ENCODE results near the gene COG1. TPM values are rescaled to one million over a fixed set of nuclear protein-coding genes. Genes with fewer than 3 reads are reported as not detected.

COG1 gene
- polyA plus RNA-seq, 3 donors: 5.1 to 24.4 (median 8.0) TPM

DNA sequence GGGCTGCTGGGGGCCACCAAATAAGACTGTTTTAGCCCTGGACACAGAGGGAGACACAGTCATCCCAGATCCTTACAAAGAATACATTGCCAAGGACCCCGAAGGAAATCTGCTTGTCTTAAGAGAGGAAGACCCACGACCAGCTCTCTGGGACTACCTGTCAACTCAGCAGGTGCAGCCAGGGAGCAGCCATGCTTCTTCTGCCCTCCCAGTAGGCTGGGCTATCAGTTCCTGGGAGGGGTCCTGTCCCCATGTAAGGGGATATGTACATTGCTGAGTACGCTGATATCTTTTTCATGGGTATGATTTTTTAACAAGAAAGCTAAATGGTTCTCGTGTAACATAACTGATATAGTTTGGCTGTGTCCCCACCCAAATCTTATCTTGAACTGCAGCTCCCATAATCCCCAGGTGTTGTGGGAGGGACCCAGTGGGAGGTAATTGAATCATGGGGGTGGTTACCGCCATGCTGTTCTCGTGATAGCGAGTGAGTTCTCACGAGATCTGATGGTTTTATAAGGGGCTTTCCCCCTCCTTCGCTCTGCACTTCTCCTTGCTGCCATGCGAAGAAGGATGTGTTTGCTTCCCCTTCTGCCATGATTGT is 16.8 kb upstream of the COG1 start:
- H3K9me3 Mint-ChIP-seq: peaks cover 2 to 14% (median 6%) of the 10 kb centered on the region in 7 donors
- H3K27me3 Mint-ChIP-seq (ENCODE audit: low read depth in 3 of 3): peaks cover 0 to 5% (median 2%) of the 10 kb centered on the region in 3 donors
- H3K4me3 Mint-ChIP-seq: no peak overlapping the region
- Histone ChIP-seq H3K4me2 (replicated peaks; ENCODE audit: extremely low read depth, low read length, poor library complexity, severe bottlenecking) (no peak overlapping the region), H3K27ac (ENCODE audit: low read depth in 1 of 2, low read length in 2 of 2) (no peak overlapping the region), H2AFZ (ENCODE audit: insufficient read depth, low read depth, low read length, poor library complexity, severe bottlenecking) (no peak overlapping the region), H3K79me2 (ENCODE audit: insufficient read depth, low read length) (no peaks in the 10 kb centered on the region), H4K20me1 (ENCODE audit: insufficient read depth, low read length) (no peaks in the 10 kb centered on the region), H3K4me1 (ENCODE audit: control insufficient read depth in 1 of 2, insufficient read depth in 2 of 2, low read length in 2 of 2) (no peaks in the 10 kb centered on the region), H3K9me3 (replicated peaks in 1 of 2; ENCODE audit: control insufficient read depth in 1 of 2, insufficient read depth in 1 of 2, low read length in 2 of 2) (peaks cover 0 to 7% of the 10 kb centered on the region in 2 donors), H3K4me3 (replicated peaks in 1 of 3; ENCODE audit: low read depth in 2 of 3, low read length in 3 of 3) (no peak overlapping the region), H3K36me3 (replicated peaks in 1 of 2; ENCODE audit: control insufficient read depth in 1 of 2, insufficient read depth in 2 of 2, low read length in 2 of 2) (no peaks in the 10 kb centered on the region), H3K27me3 (ENCODE audit: control insufficient read depth in 2 of 2, insufficient read depth in 2 of 2, low read length in 2 of 2) (no peaks in the 10 kb centered on the region), H3K9ac (ENCODE audit: insufficient read depth, low read length, poor library complexity, severe bottlenecking) (no peak overlapping the region)
- no peak for DNase-seq
- WGBS (ENCODE audit: insufficient coverage): 100% methylated on average over 1 of the region's 10 CpGs
- H3K36me3 Mint-ChIP-seq: peaks cover 6 to 7% of the 10 kb centered on the region in 2 donors
- intact Hi-C loops (cut with micrococcal nuclease): no loop called here
- H3K4me1 Mint-ChIP-seq: peaks cover 1% of the 10 kb centered on the region
- no peak overlapping the region for H3K27ac Mint-ChIP-seq
- TF ChIP-seq CTCF (IDR thresholded peaks at IDR 0.05): no peak

DNA sequence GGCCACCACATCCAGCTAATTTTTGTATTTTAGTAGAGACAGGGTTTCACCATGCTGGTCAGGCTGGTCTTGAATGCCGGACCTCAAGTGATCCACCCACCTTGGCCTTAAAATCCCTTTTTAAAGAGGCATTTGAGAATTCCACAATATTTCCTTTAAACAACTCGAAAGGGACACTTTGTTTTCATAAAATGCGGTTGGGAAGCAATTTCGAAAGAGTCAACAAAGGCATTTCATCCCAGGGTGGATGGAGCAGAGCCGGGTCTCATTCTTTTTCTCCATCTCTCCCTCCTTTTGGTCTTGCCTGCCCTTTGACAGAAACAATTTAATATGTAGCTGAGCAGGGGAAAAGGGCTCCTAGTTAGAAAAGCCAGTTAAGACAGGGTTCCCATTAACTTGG is 13.5 kb upstream of the COG1 start:
- DNase-seq: no peak
- no peak overlapping the region for H3K4me2 ChIP-seq (replicated peaks; ENCODE audit: extremely low read depth, low read length, poor library complexity, severe bottlenecking)
- H3K36me3 ChIP-seq (replicated peaks in 1 of 2; ENCODE audit: control insufficient read depth in 1 of 2, insufficient read depth in 2 of 2, low read length in 2 of 2): no peaks in the 10 kb centered on the region
- H3K27me3 Mint-ChIP-seq (ENCODE audit: low read depth in 3 of 3): peaks cover 0 to 4% (median 2%) of the 10 kb centered on the region in 3 donors
- H3K4me3 Mint-ChIP-seq: no peak overlapping the region
- no peaks in the 10 kb centered on the region for H4K20me1 ChIP-seq (ENCODE audit: insufficient read depth, low read length)
- TF ChIP-seq CTCF (IDR thresholded peaks at IDR 0.05): no peak
- peaks cover 0 to 7% of the 10 kb centered on the region in 2 donors for H3K9me3 ChIP-seq (replicated peaks in 1 of 2; ENCODE audit: control insufficient read depth in 1 of 2, insufficient read depth in 1 of 2, low read length in 2 of 2)
- peaks cover 7 to 8% of the 10 kb centered on the region in 2 donors for H3K4me1 ChIP-seq (ENCODE audit: control insufficient read depth in 1 of 2, insufficient read depth in 2 of 2, low read length in 2 of 2)
- H3K27me3 ChIP-seq (ENCODE audit: control insufficient read depth in 2 of 2, insufficient read depth in 2 of 2, low read length in 2 of 2): no peaks in the 10 kb centered on the region
- H3K36me3 Mint-ChIP-seq: peaks cover 6 to 7% of the 10 kb centered on the region in 2 donors
- no peak overlapping the region for H2AFZ ChIP-seq (ENCODE audit: insufficient read depth, low read depth, low read length, poor library complexity, severe bottlenecking)
- no peak overlapping the region for H3K9ac ChIP-seq (ENCODE audit: insufficient read depth, low read length, poor library complexity, severe bottlenecking)
- intact Hi-C loops (cut with micrococcal nuclease): no loop called here
- no peaks in the 10 kb centered on the region for H3K79me2 ChIP-seq (ENCODE audit: insufficient read depth, low read length)
- H3K27ac ChIP-seq (ENCODE audit: low read depth in 1 of 2, low read length in 2 of 2): no peak overlapping the region
- H3K9me3 Mint-ChIP-seq: peaks cover 2 to 14% (median 6%) of the 10 kb centered on the region in 7 donors
- no peak overlapping the region for H3K4me3 ChIP-seq (replicated peaks in 1 of 3; ENCODE audit: low read depth in 2 of 3, low read length in 3 of 3)
- 88% methylated on average over 4 of the region's 5 CpGs for WGBS (ENCODE audit: insufficient coverage)
- peaks cover 9% of the 10 kb centered on the region for H3K4me1 Mint-ChIP-seq
- H3K27ac Mint-ChIP-seq: no peak overlapping the region
